ENCODE data around the gene LRRTM1.

DNA sequence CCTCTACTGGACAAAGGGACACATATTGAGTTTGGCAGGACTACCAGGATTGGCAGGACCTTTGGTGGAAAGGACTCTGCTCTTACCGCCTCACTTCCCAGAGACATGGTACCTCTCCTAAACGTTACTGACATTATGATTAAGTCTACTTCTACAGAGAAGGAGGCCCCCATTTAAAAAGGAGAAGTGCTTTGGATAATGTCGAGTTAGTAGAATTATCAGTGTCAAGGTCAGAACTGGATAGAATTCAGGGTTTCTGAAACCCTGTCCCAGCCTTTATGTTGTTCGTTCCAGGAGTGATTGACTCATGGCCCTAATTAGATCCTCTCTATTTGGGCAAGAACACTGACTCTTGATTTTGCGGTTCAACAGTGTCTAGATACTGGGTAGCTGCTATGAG is 45.8 kb downstream of the LRRTM1 start:
- TF ChIP-seq CEBPB (IDR thresholded peaks at IDR 0.05): no peak
- TF ChIP-seq EP300 (IDR thresholded peaks at IDR 0.05; ENCODE audit: borderline replicate concordance): no peak
- no peak for TF ChIP-seq RAD21 (IDR thresholded peaks at IDR 0.05; ENCODE audit: low read depth)
- TF ChIP-seq, protein P1, sequence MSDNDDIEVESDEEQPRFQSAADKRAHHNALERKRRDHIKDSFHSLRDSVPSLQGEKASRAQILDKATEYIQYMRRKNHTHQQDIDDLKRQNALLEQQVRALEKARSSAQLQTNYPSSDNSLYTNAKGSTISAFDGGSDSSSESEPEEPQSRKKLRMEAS (IDR thresholded peaks at IDR 0.05): no peak
